Measurements from ENCODE around the gene CEP170.

Gene CEP170

DNA sequence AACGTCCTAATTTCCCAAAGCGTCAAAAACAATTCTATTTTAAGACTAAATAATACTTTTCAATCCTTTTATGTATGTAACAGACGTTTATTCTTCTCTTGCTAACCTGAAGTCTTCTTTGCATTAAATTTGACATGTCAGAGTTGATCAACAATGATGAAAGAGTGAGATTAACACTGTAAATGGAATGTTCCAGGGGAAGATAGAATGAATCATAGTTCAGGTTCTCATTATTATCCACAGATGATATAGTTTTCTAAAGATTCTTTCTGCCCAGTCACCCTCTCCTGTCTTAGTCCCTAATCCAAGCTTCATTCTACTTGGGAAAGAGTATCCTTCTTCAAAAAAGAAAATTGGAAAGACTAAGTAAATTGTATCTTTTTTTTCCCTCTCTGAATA is 39.6 kb upstream of the CEP170 start:
- TF ChIP-seq, protein P1, sequence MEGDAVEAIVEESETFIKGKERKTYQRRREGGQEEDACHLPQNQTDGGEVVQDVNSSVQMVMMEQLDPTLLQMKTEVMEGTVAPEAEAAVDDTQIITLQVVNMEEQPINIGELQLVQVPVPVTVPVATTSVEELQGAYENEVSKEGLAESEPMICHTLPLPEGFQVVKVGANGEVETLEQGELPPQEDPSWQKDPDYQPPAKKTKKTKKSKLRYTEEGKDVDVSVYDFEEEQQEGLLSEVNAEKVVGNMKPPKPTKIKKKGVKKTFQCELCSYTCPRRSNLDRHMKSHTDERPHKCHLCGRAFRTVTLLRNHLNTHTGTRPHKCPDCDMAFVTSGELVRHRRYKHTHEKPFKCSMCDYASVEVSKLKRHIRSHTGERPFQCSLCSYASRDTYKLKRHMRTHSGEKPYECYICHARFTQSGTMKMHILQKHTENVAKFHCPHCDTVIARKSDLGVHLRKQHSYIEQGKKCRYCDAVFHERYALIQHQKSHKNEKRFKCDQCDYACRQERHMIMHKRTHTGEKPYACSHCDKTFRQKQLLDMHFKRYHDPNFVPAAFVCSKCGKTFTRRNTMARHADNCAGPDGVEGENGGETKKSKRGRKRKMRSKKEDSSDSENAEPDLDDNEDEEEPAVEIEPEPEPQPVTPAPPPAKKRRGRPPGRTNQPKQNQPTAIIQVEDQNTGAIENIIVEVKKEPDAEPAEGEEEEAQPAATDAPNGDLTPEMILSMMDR (IDR thresholded peaks at IDR 0.05; ENCODE audit: borderline replicate concordance, extremely low read depth, low read length, poor library complexity, severe bottlenecking) = no peak
- TF ChIP-seq EZH2 (IDR thresholded peaks at IDR 0.05; ENCODE audit: borderline replicate concordance, low read depth, low read length, severe bottlenecking) = no peak

GRCh38 chr1:243293941-243294722 is 39.1 kb upstream of the CEP170 start:
- no peaks in the 10 kb centered on the region for H4K20me1 ChIP-seq (ENCODE audit: insufficient read depth, low read length)
- no peaks in the 10 kb centered on the region for H3K4me1 ChIP-seq (ENCODE audit: insufficient read depth, low read length)
- H3K4me3 ChIP-seq (ENCODE audit: low read depth in 1 of 2, low read length in 2 of 2) = no peak overlapping the region
- peaks cover 4% of the 10 kb centered on the region for H3K9me3 ChIP-seq (ENCODE audit: insufficient read depth, low read length, severe bottlenecking)
- TF ChIP-seq, protein P1 (IDR thresholded peaks at IDR 0.05; ENCODE audit: borderline replicate concordance, extremely low read depth, low read length, poor library complexity, severe bottlenecking) = no peak
- no peak for TF ChIP-seq EZH2 (IDR thresholded peaks at IDR 0.05; ENCODE audit: borderline replicate concordance, low read depth, low read length, severe bottlenecking)
- H3K79me2 ChIP-seq (ENCODE audit: insufficient read depth, low read length) = no peaks in the 10 kb centered on the region
- H3K9ac ChIP-seq (ENCODE audit: low read depth, low read length) = no peak overlapping the region
- no peaks in the 10 kb centered on the region for H3K27me3 ChIP-seq (ENCODE audit: insufficient read depth, low read length, poor library complexity)
- no peak overlapping the region for H3K27ac ChIP-seq (ENCODE audit: low read length)
- H2AFZ ChIP-seq (ENCODE audit: low read depth, low read length) = no peak overlapping the region
- H3K4me2 ChIP-seq (ENCODE audit: insufficient read depth, low read length) = no peak overlapping the region
- DNase-seq (no peak), ATAC-seq (ENCODE audit: insufficient read depth, low read depth) (no peak)
- H3K36me3 ChIP-seq (ENCODE audit: insufficient read depth, low read length) = peaks cover 45% of the 10 kb centered on the region

More for the DNA sequence above, 39.6 kb upstream of the CEP170 start:
- Histone ChIP-seq H4K20me1 (ENCODE audit: insufficient read depth, low read length) (no peaks in the 10 kb centered on the region), H3K36me3 (ENCODE audit: insufficient read depth, low read length) (peaks cover 44% of the 10 kb centered on the region; the same call in 1 of the 2 replicates), H3K27me3 (ENCODE audit: insufficient read depth, low read length, poor library complexity) (no peaks in the 10 kb centered on the region), H3K4me1 (ENCODE audit: insufficient read depth, low read length) (no peaks in the 10 kb centered on the region), H2AFZ (ENCODE audit: low read depth, low read length) (no peak overlapping the region), H3K9ac (ENCODE audit: low read depth, low read length) (no peak overlapping the region), H3K27ac (ENCODE audit: low read length) (no peak overlapping the region), H3K79me2 (ENCODE audit: insufficient read depth, low read length) (no peaks in the 10 kb centered on the region), H3K4me3 (ENCODE audit: low read depth in 1 of 2, low read length in 2 of 2) (no peak overlapping the region), H3K9me3 (ENCODE audit: insufficient read depth, low read length, severe bottlenecking) (peaks cover 4% of the 10 kb centered on the region), H3K4me2 (ENCODE audit: insufficient read depth, low read length) (no peak overlapping the region)
- no peak for DNase-seq
- ATAC-seq (ENCODE audit: insufficient read depth, low read depth) = no peak

DNA sequence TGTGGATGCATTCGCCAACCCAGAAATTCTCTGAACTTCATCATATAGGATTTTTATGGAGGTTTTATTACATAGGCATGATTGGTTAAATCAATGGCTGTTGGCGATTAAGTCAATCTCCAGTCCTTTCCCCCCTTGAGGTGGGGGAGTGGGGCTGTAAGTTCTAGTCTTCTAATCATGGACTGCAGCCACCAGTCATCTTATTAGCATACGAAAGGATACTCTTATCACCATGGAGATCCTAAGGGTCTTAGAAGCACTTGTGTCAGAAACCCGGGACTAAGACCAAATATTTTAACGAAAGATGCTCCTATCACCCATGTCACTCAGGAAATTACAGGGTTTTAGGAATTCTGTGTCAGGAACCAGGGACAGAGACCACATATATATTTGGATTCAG is 37.0 kb upstream of the CEP170 start:
- Histone ChIP-seq H3K79me2 (ENCODE audit: insufficient read depth, low read length) (no peaks in the 10 kb centered on the region), H3K4me1 (ENCODE audit: insufficient read depth, low read length) (no peaks in the 10 kb centered on the region), H3K36me3 (ENCODE audit: insufficient read depth, low read length) (peaks cover 47% of the 10 kb centered on the region), H3K9me3 (ENCODE audit: insufficient read depth, low read length, severe bottlenecking) (peaks cover 4% of the 10 kb centered on the region), H3K9ac (ENCODE audit: low read depth, low read length) (no peak overlapping the region), H3K27me3 (ENCODE audit: insufficient read depth, low read length, poor library complexity) (no peaks in the 10 kb centered on the region), H3K4me3 (ENCODE audit: low read depth in 1 of 2, low read length in 2 of 2) (no peak overlapping the region), H3K4me2 (ENCODE audit: insufficient read depth, low read length) (no peak overlapping the region), H4K20me1 (ENCODE audit: insufficient read depth, low read length) (no peaks in the 10 kb centered on the region), H2AFZ (ENCODE audit: low read depth, low read length) (no peak overlapping the region), H3K27ac (ENCODE audit: low read length) (no peak overlapping the region)
- no peak for TF ChIP-seq EZH2 (IDR thresholded peaks at IDR 0.05; ENCODE audit: borderline replicate concordance, low read depth, low read length, severe bottlenecking)
- TF ChIP-seq, protein P1 (IDR thresholded peaks at IDR 0.05; ENCODE audit: borderline replicate concordance, extremely low read depth, low read length, poor library complexity, severe bottlenecking) = no peak
- DNase-seq = no peak
- ATAC-seq (ENCODE audit: insufficient read depth, low read depth) = no peak
